NB4 (cell line): Measurements from ENCODE around the gene HOXA5.

Experiments used
- DNase-seq: peaks from one replicate; pipeline ENCODE4 v3.0.0; 2010; ENCODE audit warnings: low read depth
- H3K4me3 ChIP-seq: one replicate; pipeline ENCODE4 v1.5.1; 2011; ENCODE audit warnings: mild to moderate bottlenecking, low read depth, low read length, moderate library complexity
- MYC ChIP-seq: IDR thresholded peaks from 2 replicates; pipeline ENCODE4 v1.6.1; 2011; ENCODE audit warnings: low read depth, low read length
- POLR2A ChIP-seq: IDR thresholded peaks from 2 replicates; pipeline ENCODE4 v1.6.1; 2011; ENCODE audit warnings: mild to moderate bottlenecking; ENCODE audit not compliant: insufficient read length; ENCODE audit errors: extremely low read depth
- TF ChIP-seq, protein P1 (sequence below): IDR thresholded peaks from one replicate; pipeline ENCODE4 v1.5.1; 2012; ENCODE audit warnings: low read depth, low read length
- TF ChIP-seq, protein P2 (sequence below): IDR thresholded peaks from 2 replicates; pipeline ENCODE4 v1.6.1; 2011; ENCODE audit warnings: low read depth, low read length

Gene HOXA5

DNA sequence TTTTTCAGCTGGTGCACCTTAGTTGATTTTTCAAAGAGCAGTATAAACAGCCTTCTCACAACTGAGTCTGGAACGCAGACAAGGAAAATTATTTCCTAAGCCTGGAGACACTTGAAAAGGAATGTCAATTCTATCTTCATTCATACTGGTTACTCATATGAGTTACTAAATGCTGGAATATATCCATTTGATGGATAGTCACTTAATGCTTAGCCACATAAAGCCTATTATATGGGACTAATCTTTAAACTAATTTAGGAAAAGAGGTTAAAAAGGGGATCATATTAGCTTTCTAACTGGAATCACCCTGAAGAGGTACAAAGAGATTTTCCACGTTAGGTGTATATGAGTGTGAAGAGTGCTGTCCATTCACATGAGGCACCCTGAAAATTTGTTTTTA is 11.3 kb downstream of the HOXA5 start:
- no peak for DNase-seq
- H3K4me3 ChIP-seq = no peak overlapping the region
- TF ChIP-seq, protein P1, sequence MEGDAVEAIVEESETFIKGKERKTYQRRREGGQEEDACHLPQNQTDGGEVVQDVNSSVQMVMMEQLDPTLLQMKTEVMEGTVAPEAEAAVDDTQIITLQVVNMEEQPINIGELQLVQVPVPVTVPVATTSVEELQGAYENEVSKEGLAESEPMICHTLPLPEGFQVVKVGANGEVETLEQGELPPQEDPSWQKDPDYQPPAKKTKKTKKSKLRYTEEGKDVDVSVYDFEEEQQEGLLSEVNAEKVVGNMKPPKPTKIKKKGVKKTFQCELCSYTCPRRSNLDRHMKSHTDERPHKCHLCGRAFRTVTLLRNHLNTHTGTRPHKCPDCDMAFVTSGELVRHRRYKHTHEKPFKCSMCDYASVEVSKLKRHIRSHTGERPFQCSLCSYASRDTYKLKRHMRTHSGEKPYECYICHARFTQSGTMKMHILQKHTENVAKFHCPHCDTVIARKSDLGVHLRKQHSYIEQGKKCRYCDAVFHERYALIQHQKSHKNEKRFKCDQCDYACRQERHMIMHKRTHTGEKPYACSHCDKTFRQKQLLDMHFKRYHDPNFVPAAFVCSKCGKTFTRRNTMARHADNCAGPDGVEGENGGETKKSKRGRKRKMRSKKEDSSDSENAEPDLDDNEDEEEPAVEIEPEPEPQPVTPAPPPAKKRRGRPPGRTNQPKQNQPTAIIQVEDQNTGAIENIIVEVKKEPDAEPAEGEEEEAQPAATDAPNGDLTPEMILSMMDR = no peak
- TF ChIP-seq, protein P2, sequence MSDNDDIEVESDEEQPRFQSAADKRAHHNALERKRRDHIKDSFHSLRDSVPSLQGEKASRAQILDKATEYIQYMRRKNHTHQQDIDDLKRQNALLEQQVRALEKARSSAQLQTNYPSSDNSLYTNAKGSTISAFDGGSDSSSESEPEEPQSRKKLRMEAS = no peak
- TF ChIP-seq MYC (no peak), POLR2A (no peak)

DNA sequence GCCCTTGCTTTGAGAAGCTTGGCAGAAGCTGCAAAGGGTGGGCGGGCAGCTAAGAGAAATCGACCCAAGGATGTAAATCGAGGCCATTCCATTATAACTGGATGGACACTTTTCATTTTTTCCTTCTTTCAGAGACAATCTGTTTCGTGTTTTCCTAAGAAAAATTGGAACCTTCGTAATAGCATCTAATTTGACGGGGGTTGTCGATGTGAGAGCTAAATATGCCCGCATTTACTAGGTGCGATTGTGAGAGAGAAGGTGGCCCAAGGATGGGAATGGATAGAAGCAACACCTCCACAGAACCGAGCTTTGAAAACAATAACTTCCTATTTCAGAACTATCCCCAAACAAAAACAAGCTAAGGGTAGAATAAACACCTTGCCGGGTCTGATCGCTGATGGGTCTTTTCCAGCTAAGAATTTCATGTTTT is 12.1 kb downstream of the HOXA5 start:
- TF ChIP-seq POLR2A (no peak), MYC (no peak)
- TF ChIP-seq, protein P2 = no peak
- TF ChIP-seq, protein P1 = no peak
- peak overlapping the region; percentile 66 for H3K4me3 ChIP-seq
- DNase-seq = no peak

DNA sequence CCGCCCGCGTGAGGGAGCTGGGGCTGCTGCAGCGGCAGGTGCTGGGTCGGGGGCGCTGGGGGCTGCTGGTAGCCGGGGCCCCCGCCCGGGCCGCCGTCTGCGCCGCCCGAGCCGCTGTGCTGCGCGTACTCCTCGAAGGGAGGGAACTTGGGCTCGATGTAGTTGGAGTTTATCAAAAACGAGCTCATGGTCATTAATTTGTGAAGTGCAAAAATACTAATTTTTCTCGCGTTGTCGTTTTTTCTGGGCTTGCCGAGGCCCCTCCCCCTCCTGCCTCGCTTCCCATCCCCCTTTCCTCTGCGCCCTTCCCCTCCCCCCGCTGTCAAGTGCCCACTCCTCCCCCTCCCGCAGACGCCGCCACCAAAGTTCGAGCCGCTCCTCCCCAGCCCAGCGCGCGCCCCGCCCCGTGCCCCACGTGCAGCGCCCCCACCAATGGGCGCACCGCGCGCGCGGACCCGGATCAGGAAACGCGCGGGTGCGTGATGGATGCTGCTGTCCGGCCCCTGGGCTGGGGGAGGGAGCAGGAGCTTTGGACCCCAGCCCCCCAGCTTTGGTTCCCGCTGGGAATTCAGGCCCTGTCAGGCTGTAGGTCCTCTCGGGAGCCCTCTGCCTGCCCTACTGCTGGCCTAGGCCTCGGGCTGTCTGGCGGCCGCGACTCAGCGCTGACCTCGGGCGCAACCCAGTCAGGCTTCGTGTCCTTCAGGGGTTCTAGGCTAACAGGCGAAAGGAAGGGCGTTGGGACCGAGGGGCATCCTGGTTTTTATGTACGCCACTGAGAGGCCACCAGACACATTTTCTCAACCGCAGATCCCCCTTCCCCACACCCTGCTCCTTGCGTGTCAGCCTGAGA is 12.7 kb downstream of the HOXA5 start, which contains the start of gene HOXA4:
Gene HOXA4 (minus strand): TSS at position 218 of the 850 bp plus-strand sequence. CDS start 24 bp downstream, at position 194.
- TF ChIP-seq POLR2A = peak; percentile 76
- TF ChIP-seq MYC = no peak; the same call in 1 of the 2 replicates
- TF ChIP-seq, protein P1 = no peak
- TF ChIP-seq, protein P2 = peak; percentile 80
- H3K4me3 ChIP-seq = peak within 1 kb of the TSS; percentile 66
- DNase-seq = peak; percentile 95

DNA sequence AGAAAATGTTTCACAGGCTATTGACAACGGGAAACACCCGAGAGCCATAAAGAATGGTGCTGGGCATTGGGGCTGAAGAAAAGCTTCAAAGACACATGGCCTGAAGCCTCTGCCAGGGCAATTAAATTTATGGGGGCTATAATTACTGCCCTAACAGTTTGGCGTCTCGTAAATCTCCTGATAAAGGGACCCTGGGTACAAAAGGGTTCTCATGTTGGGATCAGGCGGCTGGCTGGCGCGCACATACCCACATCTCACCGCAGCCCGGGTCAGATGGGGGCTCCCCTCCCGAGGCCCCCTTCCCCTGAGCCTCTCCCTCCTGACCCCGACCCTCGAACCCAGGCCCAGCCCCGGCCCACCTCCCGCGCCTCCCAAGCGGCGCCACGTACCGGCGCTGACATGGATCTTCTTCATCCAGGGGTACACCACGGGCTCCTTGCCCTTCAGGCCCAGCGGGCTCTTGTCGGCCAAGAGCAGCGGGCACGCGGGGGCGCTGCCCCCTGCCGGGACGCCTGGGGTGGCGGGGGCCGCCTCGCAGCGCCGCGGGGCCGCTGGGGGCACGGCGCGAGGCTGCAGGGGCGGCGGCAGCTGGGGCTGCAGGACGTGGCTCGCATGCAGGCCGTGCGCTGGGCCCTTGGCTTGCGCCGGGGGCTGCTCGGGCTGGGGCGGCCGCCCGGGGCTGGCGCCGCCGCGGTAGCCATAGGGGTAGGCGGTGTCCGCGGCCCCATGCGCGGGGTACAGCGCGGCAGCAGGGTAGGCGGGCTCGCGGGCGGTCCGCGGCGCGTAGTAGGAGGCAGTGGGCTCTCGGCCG is 13.5 kb downstream of the HOXA5 start:
- TF ChIP-seq MYC (no peak), POLR2A (no peak)
- TF ChIP-seq, protein P2 = no peak
- TF ChIP-seq, protein P1 = peak; percentile 8
- peak overlapping the region; percentile 49 for H3K4me3 ChIP-seq
- DNase-seq = peak; percentile 80

DNA sequence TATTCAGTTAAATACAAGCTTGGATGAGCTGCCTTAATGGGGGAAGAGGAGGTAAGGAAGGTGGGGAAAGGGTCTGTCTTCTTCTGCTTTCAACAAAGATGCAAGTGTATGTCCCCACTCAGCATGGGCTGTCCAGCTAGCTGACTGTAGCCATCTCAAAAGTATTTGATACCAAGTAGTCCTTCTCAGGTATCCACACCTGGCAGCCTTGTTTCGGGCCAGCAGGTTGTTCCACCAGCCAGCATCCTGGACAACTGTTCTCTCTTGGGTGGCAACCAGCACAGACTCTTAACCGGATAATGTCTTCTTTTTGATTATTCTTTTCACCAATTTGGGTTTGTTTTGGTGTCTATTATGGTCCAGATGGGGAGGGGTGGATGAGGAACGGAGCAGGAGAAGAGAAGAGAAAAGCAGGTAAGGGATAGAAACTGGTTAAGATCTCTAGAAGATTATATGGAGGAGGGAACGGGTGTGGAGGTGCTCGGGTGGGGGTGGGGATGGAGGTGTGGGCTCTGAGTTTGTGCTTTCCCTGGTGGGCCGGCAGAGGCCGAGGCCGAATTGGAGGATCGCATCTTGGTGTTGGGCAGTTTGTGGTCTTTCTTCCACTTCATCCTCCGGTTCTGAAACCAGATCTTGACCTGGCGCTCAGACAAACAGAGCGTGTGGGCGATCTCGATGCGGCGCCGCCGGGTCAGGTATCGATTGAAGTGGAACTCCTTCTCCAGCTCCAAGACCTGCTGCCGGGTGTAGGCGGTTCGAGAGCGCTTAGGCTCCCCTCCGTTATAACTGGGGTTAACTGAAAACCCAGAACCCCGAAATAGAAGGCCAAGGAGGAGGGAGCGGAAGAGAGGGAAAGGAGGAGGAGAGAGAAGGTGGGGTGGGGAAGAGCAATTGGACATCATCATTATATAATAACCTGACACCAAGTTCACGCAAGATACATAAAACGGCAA is 14.4 kb downstream of the HOXA5 start:
- H3K4me3 ChIP-seq = peak overlapping the region; percentile 49
- no peak for DNase-seq
- TF ChIP-seq POLR2A = no peak
- no peak for TF ChIP-seq MYC
- TF ChIP-seq, protein P1 = no peak
- TF ChIP-seq, protein P2 = no peak
